IPS-NIHi7 (cell line): ENCODE measurements around the gene LARGE1.
A peak's percentile ranks its signal among the peaks of the same experiment; 100 is the strongest.

Experiments used
- DNase-seq: peaks from one replicate; pipeline ENCODE4 v3.0.0; 2012; ENCODE audit warnings: mixed read lengths; ENCODE audit errors: extremely low spot score

The LARGE1 gene

DNA sequence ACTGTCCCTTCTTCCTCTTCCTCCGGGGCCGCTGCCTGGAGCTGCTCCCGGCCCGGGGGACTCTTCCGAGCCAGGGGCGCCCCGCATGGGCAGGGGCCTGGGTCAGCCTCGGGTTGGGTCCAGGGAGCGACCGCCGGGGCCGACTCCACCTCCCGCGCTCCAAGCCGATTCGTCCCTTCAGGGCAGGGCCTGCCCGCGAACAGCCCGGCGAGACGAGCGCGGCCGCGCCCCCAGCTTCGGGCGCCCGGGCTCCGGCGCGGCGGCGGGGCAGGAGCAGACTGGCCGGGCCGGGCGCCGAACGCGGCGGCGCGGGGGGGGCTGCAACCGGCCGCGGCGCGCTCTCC is at the start of gene LARGE1:
Gene LARGE1, minus strand, starts transcription at position 280 of the 344 bp plus-strand sequence.
- DNase-seq: no peak

DNA sequence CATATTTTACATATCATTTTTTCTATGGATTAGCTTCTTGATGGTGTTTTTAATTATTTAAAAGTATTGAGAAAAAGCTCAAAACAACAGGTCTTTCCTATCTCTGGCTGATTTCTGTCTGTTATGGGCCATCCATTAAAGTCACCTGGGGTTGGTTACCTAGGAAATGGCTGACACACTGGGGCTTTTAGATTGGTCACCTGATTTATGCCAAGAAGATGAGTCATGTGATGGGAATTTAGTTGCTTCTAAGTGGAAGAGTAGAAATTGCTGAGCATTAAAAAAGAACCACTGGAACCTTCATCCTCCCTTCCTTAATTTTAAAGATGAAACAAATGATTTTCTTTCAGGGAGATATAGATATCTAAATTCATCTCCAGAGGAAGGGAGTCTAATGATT is 48.8 kb upstream of the LARGE1 start:
- DNase-seq: peak; percentile 26

DNA sequence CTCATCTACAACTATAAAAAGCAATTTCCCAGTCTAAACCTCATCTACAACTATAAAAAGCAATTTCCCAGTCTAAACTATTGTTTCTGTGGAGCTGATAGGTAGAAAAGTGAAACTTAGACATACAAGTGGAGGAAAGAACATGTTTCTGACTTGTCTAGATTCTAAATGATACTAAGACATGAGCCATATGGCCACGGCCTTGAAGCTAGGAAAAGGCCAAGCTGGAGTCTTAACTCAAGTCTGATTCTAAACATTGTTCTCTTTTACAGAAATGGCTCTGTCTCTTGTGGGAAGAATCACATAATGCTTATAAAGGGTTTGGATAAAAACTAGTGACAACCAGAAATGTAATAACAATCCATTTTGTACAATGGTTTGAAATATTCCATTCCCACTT is 43.8 kb upstream of the LARGE1 start:
- DNase-seq: no peak

DNA sequence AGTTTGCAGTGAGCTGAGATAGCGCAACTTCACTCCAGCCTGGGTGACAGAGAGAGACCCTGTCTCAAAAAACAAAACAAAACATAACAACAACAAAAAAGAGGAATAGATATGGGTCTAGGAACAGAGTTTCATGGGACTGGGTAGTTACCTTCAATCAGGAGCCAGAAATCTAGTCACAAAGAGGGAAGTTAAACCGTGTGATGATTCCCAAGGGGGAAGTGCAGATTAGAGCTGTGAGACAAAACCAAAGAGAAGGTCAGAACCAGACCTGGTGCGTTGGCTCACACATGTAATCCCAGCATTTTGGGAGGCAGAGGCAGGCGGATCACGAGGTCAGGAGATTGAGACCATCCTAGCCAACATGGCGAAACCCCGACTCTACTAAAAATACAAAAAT is 42.1 kb upstream of the LARGE1 start:
- no peak for DNase-seq

DNA sequence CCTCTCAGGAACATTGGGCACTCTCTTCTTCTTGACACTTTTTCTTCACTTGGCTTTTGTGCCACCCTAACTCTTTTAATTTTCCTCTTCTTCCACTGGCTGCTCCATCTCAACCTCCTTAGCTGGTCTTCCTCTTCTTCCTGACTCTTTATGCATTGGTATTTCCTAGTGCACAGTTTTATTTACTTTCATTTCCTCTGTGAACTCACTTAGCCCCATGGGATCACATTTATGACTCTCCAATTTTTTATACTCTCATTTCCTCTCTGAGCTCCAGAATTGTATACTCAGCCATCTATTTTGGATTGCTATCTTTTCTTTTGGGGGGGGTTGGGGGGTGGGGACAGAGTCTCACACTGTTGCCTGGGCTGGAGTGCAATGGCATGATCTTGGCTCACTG is 38.5 kb upstream of the LARGE1 start:
- no peak for DNase-seq

DNA sequence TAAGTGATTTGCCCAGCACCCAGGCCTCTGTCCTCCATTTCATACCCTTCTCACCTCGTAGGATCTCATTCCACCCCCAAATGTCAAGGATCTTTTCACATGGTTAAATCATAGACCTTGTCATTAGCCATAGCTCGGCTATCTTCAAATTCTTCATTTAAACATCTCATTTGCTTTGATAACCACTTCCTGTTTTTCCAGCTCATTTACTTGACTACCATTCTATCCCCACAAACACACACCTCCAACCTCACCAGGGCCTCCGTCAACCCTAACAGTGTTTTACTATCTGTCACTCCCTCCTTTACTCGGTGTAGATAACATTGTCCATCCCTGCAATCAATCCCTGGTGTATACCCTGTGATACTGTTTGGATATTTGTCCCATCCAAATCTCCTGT is 36.8 kb upstream of the LARGE1 start:
- no peak for DNase-seq

DNA sequence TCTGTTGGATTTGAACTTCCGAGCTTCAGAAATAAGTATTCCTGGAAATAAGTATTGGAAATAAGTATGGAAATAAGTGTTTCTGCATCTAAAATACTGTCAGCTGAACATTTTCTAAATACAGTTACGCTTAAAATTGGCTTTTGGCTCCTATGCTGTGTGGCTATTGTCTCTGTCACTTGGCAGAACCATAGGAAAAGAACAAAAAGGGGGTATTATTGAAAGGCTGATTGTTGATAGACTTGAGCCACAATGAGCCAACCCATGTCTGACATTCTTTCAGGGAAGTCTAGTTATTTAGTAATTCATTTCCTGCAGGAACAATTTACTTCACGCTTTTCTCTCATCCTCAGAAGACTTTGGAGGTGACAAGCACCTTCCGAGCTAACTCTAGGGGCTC is 32.5 kb upstream of the LARGE1 start:
- DNase-seq: no peak

DNA sequence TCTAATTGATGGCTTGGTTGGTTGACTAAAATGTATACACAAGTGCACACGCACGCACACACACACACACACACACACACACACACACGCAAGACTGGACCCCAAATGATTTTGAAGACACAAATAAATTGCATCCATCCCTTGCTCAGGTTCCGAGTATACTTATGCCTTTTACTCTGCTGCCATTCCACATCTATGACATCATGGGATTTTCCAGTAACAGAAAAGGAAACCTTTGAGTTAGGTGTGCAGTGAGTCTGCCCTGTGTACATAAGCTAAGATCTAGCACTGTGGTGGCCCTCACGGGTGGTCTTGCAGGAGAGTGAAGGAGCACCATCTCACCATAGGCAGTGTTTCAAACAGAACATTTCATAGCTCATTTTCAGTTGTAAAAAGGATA is 20.5 kb upstream of the LARGE1 start:
- DNase-seq: no peak

DNA sequence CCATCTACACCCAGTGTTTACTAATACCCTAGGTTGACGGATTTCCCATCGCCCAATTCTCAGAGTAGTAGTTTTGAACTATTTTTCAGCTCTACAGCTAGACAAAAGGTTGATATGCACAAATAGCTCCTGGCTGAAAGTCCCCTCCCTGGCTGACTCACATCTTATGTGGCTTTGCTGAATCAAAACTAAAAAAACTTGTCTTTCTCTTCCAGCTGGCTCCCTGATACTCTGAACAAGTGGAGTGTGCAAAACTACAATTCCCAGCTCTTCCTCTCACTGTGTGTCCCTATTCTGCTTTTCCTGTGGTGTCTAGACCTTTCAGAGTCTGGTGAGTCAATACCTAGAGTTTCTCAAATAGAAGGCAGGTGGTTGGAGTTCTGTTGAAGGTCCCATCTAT is 12.7 kb upstream of the LARGE1 start:
- DNase-seq: no peak

DNA sequence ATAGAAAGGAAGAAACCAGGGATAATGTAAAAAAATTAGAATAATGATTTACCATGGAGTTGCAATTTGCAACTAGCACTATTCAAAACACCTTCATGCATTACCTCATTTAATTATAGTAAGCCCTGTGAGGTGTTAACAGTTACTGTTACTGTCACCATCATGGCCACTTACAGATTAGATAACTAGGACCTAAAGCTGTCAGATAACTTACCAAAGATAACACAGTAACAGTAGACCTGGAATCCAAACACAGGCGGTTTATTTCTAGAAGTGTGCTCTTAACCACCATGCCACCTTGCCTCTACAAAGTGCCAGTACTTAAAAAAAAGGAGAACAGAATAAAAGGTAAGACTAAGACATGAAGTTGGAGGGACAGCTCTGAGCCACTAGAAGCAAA is 11.1 kb upstream of the LARGE1 start:
- DNase-seq: no peak

DNA sequence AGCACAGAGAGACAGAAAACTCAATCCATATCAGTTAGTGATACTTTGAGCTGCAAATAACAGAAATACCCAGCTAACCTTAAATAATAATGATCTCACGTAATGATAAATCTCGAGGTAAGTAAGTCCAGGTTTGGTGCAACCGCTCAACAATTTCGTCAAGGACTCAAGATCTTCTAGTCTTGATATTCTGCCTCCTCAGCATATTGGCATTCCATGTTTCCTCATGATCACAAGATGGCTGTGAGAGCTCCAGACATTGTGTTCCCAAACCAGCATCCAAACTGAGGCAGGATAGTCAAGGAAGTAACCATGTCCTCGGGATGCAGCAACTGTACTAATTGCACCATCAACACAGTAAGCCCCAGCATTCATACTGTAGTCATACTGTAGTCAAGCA is 7.5 kb upstream of the LARGE1 start:
- no peak for DNase-seq

DNA sequence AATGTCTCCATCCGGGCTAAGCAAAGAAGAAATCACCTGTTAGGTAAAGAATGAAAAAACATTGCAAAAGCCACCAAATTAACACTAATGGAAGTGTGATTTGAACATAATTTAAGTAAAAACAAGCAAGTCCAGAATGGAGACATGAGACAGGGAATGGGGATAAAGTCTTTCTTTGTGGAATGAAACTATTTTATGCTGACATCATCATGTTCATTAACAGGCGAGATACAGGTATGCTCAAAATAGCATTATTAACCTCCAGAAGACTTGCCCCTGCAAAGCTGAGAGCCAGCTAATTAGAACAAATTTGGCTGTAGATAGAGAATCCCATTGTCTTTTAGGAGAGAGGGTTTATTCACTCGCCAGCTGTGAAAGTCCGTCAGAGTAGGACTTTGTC is 4.9 kb upstream of the LARGE1 start:
- no peak for DNase-seq

DNA sequence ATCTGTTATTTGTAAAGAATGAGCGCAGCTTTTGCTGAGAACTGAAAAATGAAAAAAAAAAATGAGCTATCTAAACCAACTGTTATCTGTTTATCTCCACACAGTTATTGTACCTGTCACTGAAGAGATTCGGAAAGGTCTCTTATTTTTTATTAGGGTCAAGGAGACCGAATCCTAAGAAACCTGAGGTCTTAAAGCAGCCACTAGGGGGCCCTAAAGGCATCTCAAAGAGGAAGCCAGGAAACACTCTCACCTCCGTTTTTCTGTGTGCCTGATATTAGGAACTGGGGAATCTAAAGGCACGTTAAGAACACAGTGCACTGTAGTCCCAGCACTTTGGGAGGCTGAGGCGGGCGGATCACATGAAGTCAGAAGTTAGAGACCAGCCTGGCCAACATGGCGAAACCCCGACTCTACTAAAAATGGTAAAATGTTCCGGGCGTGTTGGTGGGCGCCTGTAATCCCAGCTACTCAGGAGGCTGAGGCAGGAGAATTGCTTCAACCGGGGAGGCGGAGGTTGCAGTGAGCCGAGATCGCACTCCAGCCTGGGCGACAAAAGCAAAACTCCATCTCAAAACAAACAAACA is 3.5 kb upstream of the LARGE1 start:
- DNase-seq: peak; percentile 62

DNA sequence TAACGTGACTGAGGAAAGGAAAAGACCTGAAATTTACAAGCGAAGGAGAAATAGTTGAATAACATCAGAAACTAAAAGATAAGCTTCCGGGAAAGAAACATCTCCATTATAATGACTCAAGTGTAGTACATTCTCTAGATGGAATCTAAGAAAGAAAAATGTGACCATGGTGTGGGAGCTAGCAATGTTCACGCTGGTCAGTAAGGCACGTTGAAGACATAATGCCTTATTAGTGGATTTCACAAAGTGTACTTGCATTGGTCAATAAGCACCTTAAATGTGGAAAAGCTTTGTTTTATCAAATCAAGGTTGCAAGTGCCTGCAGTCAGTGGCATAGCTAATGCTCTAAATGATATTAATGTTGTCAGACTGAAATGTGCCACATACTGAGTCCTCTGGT is 2.8 kb upstream of the LARGE1 start:
- no peak for DNase-seq

DNA sequence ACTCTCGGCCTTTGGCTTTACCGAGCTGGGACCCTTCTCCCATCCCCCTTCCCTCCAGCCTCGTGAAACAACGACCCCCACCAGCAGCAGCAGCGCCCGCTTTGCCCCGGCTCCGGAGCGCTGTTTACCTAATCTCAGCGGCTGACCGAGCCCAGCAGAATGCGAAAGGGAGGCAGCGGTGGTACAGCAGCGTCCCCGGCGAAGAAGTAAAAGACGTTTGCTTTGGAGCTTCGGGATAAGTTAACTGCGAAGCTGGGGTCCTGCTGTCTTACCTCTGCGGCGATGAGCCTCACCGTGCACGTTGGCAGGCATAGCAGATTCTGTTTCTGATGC is 2.0 kb upstream of the LARGE1 start:
- no peak for DNase-seq

DNA sequence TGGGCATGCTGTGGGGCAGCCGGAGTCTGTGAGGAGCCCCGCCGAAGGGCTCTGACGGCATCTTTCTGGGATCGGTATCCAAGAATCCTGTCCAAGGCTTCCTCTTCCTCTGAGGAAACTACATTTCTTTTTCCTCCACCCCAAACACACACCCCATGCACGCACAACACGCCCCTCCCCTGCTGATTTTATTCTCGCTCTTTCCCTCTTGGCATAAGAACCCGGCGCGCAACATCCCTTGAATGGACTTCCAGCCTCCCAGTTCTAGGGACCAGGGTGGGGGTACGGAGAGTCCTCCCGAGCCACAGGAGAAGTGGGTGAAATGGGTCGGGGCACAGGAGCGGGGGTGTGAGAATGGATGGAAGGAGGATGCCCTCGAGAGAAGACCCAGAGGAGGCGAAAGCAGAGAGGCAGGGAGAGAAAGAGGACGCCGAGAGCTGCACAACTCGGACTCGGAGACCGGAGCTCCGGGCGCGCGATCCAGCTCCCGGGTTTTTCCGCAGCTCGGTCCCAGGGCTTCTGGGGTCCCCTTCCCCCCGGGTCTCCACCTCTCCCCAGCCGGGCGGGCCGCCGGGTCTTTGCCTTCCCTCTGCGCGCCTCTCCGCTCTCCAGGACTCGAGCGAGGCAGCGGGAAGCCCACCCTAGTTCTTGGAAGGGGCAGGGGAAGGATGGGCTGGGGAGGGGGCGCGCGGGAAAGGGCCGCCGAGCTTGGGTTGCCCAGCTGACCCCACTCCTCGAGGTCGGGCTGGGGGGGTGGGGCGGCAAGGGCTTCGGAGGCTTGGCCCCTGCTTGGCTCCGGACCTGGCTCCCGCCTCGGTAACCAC is 1.5 kb upstream of the LARGE1 start:
- peak; percentile 70 for DNase-seq

DNA sequence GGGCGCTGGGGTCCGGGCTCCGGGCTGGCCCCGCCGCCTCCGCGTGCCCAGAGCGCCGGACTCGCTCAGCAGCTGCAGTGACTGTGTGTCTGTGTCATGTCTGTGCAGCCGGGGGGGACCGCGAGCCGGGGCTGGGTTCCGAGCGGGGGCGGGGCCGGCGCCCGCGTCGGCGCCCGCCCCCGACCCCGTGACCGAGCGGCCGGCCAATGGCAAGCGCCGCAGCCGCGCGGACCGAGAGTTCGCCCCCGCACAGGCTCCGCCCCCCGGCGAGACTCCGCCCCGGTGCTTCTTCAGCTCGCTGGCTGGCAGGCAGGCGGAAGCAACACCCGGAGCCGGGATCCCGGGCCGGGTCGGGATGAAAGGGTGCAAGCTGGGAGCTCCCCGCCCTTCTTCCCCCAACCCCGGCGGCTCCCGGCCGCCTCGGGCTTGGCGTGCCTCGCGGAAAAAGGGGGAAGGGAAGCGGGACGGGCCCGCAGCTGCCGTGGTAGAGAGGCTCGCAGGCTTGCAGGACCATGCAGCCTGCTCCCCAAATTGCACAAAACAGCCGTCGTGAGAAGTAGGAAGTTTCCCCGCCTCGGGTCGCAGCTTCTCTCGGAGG is 750 bp upstream of the LARGE1 start:
- DNase-seq: peak; percentile 94

DNA sequence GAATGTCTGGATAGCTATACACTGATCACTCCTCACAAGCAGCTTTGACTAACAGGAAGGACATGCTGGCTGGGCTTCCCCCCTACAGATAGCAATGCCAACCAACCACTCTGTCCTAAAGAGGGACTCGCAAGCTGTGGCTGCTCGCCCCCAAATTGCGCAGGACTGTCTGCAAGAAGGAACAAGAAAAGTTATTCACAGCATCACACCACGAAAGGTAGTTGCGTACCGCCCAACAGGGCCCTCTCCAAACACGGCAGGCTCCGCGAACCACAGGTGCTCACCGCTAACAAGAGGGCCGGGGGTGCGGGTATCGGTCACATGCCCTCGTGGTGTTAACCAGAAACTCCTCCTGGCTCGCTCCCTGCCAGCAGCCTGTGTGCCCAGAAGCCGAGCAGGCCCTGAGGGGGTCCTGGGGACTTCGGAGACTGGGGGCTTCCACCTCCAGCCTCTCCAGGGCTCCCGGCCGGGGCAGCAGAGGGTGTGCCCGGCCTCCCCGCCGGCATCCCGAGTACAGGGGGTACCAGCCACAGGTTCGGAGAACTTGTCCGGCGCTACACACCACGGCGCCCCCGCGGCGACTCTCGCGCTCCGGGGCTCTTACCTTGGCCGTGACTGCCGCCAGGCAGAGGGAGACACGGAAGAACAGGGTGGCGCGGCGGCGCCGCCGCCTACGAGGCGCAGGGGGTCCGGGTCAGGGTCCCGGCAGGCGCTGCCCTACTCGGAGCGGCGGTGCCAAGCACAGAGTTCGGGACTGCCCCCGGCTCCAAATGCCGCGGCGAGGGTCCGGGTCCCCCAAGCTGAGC is 682 bp downstream of the LARGE1 start:
- DNase-seq: no peak

DNA sequence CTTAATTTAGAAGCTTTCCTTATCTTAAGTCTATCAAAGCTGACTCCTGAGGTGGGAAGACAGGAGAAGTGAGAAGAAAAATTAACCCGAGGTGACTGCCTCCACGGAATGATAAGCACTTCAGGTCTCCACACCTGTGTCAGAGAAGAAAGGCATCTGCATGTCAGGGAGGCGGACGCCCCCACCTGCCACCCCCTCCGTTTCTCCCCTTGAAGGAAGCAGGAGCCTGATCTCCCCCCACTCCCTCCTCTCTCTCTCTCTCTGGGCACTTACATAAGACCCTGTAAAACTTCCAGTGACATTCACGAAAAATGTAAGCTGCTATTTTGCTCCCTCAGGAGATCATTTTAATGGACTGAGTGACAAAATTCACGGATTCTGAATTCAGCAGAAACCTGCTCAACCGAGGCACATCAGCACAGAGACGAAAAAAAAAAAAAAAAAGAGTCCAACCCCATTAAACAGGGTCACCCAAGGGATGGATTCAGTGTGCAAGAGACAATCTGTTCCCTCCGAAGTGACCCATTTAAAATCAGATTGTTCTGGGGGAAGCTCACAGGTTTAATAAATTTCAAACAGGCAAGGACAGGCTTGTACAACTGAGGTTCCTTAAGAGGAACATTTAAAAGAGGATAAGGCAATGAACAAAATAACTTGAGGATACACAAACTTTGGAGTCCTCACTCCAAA is 1.5 kb downstream of the LARGE1 start:
- DNase-seq: no peak

DNA sequence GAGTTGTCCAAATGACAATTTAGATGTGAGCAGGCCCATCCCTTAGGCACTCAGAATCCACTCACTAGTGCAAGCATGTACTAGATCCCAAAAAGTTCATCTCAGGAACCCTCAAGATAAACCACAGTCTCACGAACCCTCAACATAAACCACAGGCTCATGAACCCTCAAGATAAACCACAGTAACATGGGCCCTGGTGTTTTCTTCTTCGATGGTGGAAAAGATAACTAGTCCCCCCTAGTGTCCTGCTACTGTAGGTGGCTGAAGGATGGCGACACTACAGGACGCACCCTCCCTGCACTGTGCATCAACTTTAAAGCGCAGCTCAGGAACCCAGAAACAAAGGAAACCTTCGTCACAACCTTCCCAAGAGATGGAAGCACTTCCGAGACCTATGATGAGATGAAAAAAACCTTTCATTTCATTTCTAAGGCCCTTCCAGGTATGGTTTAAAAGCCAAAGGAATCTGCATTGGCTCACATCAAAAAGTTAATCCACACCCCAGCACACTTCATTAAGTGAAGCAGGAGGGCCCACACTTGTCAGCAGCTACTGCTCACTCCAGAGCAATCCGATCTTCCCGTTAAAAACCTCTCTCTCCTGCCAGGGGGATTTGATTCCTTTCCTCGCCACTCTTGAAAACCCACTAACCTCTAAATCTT is 2.4 kb downstream of the LARGE1 start:
- DNase-seq: no peak

DNA sequence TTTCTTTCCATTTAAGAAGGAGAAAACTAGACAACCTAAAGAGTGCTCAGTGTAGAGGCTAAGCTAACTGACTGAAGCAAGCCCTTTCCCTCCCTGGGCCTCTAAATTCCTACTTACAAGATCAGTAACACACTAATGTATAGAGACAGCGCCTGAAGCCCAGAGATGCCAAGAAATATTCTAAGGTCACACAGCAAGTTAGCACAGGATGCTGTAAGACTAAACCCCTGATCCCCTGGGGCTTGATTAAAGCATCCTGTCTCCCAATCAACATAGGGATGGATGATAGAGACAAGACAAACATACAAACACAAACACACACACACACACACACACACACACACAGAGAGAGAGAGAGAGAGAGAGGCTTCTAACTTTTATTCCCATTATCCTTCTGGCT is 5.6 kb downstream of the LARGE1 start:
- no peak for DNase-seq

DNA sequence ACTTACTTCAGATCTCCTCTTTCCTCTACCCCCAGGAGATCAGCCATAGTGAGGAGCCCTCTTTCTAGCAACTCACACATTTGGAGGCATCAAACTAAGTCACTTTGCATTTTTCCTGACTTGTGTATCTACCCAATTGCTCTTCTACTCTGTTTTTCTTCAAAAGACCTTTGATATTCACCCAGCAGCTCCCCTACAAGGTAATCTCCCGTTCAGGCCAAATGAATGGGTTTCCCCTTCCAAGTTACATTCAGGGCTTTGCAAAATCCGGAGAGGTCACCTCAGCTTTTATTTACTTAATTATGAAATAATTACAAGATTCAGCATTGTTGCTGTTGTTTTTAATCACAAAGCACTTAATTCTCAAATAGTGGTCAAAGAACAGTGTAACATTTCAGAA is 6.1 kb downstream of the LARGE1 start:
- DNase-seq: no peak
